Measurements from ENCODE around the gene MEOX1.

MEOX1 gene

GRCh38 chr17:43645765-43646481, 15.8 kb downstream of the MEOX1 start:
- H3K23ac ChIP-seq (ENCODE audit: low read length): peak overlapping the region; percentile 66
- no peak for DNase-seq

GRCh38 chr17:43645450-43645764, 16.3 kb downstream of the MEOX1 start:
- no peak overlapping the region for H3K4me3 ChIP-seq (ENCODE audit: low read length)

More at GRCh38 chr17:43645765-43646481, 15.8 kb downstream of the MEOX1 start:
- peak overlapping the region; percentile 78 for H3K56ac ChIP-seq (ENCODE audit: low read length)
- H3K79me1 ChIP-seq (ENCODE audit: low read length): no peaks in the 10 kb centered on the region
- no peak overlapping the region for H2BK15ac ChIP-seq (replicated peaks; ENCODE audit: low read depth)
- no peaks in the 10 kb centered on the region for H3K36me3 ChIP-seq (ENCODE audit: control insufficient read depth, insufficient read depth, low read length)
- peak overlapping the region; percentile 29 for H3K18ac ChIP-seq (ENCODE audit: low read length)
- H4K5ac ChIP-seq (ENCODE audit: low read length): no peak overlapping the region
- no peak overlapping the region for H3K27ac ChIP-seq (ENCODE audit: low read depth, low read length)
- peak overlapping the region; percentile 56 for H3K9ac ChIP-seq (ENCODE audit: low read length)
- no peak overlapping the region for H2AK5ac ChIP-seq (ENCODE audit: low read length)
- H3K79me2 ChIP-seq (ENCODE audit: control insufficient read depth, insufficient read depth, low read length): no peaks in the 10 kb centered on the region
- H3K27me3 ChIP-seq (ENCODE audit: insufficient read depth, low read length, poor library complexity): no peaks in the 10 kb centered on the region
- H3K4me3 ChIP-seq (ENCODE audit: low read length): peak overlapping the region; percentile 19
- H2BK5ac ChIP-seq (ENCODE audit: low read length): no peak overlapping the region
- peak overlapping the region; percentile 58 for H4K8ac ChIP-seq (ENCODE audit: low read depth, low read length)
- H3K4me1 ChIP-seq (ENCODE audit: control insufficient read depth, low read depth, low read length): peaks cover 2% of the 10 kb centered on the region
- no CpG with 5 or more reads among the region's 72 CpGs for WGBS (ENCODE audit: extremely low coverage, insufficient coverage, low lambda C conversion rate)
- H3K4me2 ChIP-seq (ENCODE audit: low read length): peak overlapping the region; percentile 50
- H3K4ac ChIP-seq (ENCODE audit: low read depth, low read length): no peak overlapping the region
- no peak overlapping the region for H2BK120ac ChIP-seq (ENCODE audit: low read depth, low read length)

GRCh38 chr17:43644081-43644480, 17.6 kb downstream of the MEOX1 start:
- Histone ChIP-seq H2BK120ac (ENCODE audit: low read depth, low read length) (no peak overlapping the region), H3K4me1 (ENCODE audit: control insufficient read depth, low read depth, low read length) (peaks cover 2% of the 10 kb centered on the region), H3K27ac (ENCODE audit: low read depth, low read length) (no peak overlapping the region), H3K79me1 (ENCODE audit: low read length) (no peaks in the 10 kb centered on the region), H4K5ac (ENCODE audit: low read length) (no peak overlapping the region), H3K79me2 (ENCODE audit: control insufficient read depth, insufficient read depth, low read length) (no peaks in the 10 kb centered on the region), H2BK15ac (replicated peaks; ENCODE audit: low read depth) (no peak overlapping the region), H3K56ac (ENCODE audit: low read length) (no peak overlapping the region), H3K23ac (ENCODE audit: low read length) (no peak overlapping the region), H3K4me3 (ENCODE audit: low read length) (no peak overlapping the region), H2AK5ac (ENCODE audit: low read length) (no peak overlapping the region), H3K18ac (ENCODE audit: low read length) (no peak overlapping the region), H3K27me3 (ENCODE audit: insufficient read depth, low read length, poor library complexity) (no peaks in the 10 kb centered on the region), H2BK5ac (ENCODE audit: low read length) (no peak overlapping the region), H3K9ac (ENCODE audit: low read length) (no peak overlapping the region), H3K4ac (ENCODE audit: low read depth, low read length) (no peak overlapping the region), H3K4me2 (ENCODE audit: low read length) (no peak overlapping the region), H3K36me3 (ENCODE audit: control insufficient read depth, insufficient read depth, low read length) (no peaks in the 10 kb centered on the region), H4K8ac (ENCODE audit: low read depth, low read length) (no peak overlapping the region)
- no peak for DNase-seq
- no CpG with 5 or more reads among the region's 4 CpGs for WGBS (ENCODE audit: extremely low coverage, insufficient coverage, low lambda C conversion rate)

More at GRCh38 chr17:43645450-43645764, 16.3 kb downstream of the MEOX1 start:
- Histone ChIP-seq H4K5ac (ENCODE audit: low read length) (no peak overlapping the region), H3K9ac (ENCODE audit: low read length) (no peak overlapping the region), H3K36me3 (ENCODE audit: control insufficient read depth, insufficient read depth, low read length) (no peaks in the 10 kb centered on the region), H4K8ac (ENCODE audit: low read depth, low read length) (no peak overlapping the region), H3K4ac (ENCODE audit: low read depth, low read length) (no peak overlapping the region), H3K23ac (ENCODE audit: low read length) (no peak overlapping the region), H3K4me2 (ENCODE audit: low read length) (no peak overlapping the region), H3K27me3 (ENCODE audit: insufficient read depth, low read length, poor library complexity) (no peaks in the 10 kb centered on the region), H2BK15ac (replicated peaks; ENCODE audit: low read depth) (no peak overlapping the region), H2AK5ac (ENCODE audit: low read length) (no peak overlapping the region), H3K79me1 (ENCODE audit: low read length) (no peaks in the 10 kb centered on the region), H3K56ac (ENCODE audit: low read length) (peak overlapping the region; percentile 78), H3K27ac (ENCODE audit: low read depth, low read length) (no peak overlapping the region), H3K79me2 (ENCODE audit: control insufficient read depth, insufficient read depth, low read length) (no peaks in the 10 kb centered on the region), H2BK120ac (ENCODE audit: low read depth, low read length) (no peak overlapping the region), H2BK5ac (ENCODE audit: low read length) (no peak overlapping the region), H3K4me1 (ENCODE audit: control insufficient read depth, low read depth, low read length) (peaks cover 2% of the 10 kb centered on the region), H3K18ac (ENCODE audit: low read length) (no peak overlapping the region)
- WGBS (ENCODE audit: extremely low coverage, insufficient coverage, low lambda C conversion rate): no CpG with 5 or more reads among the region's 16 CpGs
- DNase-seq: no peak

- Histone ChIP-seq H3K18ac (ENCODE audit: low read length) (no peak overlapping the region), H3K56ac (ENCODE audit: low read length) (no peak overlapping the region), H3K4ac (ENCODE audit: low read depth, low read length) (no peak overlapping the region), H3K27ac (ENCODE audit: low read depth, low read length) (no peak overlapping the region), H3K23ac (ENCODE audit: low read length) (no peak overlapping the region), H2BK5ac (ENCODE audit: low read length) (no peak overlapping the region), H3K9ac (ENCODE audit: low read length) (no peak overlapping the region), H3K36me3 (ENCODE audit: control insufficient read depth, insufficient read depth, low read length) (no peaks in the 10 kb centered on the region), H2AK5ac (ENCODE audit: low read length) (no peak overlapping the region), H2BK15ac (replicated peaks; ENCODE audit: low read depth) (no peak overlapping the region), H4K8ac (ENCODE audit: low read depth, low read length) (no peak overlapping the region), H3K4me2 (ENCODE audit: low read length) (no peak overlapping the region), H3K79me1 (ENCODE audit: low read length) (no peaks in the 10 kb centered on the region), H3K27me3 (ENCODE audit: insufficient read depth, low read length, poor library complexity) (no peaks in the 10 kb centered on the region), H3K79me2 (ENCODE audit: control insufficient read depth, insufficient read depth, low read length) (no peaks in the 10 kb centered on the region), H4K5ac (ENCODE audit: low read length) (no peak overlapping the region), H2BK120ac (ENCODE audit: low read depth, low read length) (no peak overlapping the region), H3K4me3 (ENCODE audit: low read length) (no peak overlapping the region), H3K4me1 (ENCODE audit: control insufficient read depth, low read depth, low read length) (no peaks in the 10 kb centered on the region)
- WGBS (ENCODE audit: extremely low coverage, insufficient coverage, low lambda C conversion rate): no CpG with 5 or more reads among the region's 7 CpGs
- no peak for DNase-seq
These were observed 20.3 kb downstream of the MEOX1 start for GRCh38 chr17:43641416-43641815.

- no peak overlapping the region for H2BK5ac ChIP-seq (ENCODE audit: low read length)
- H3K27me3 ChIP-seq (ENCODE audit: insufficient read depth, low read length, poor library complexity): no peaks in the 10 kb centered on the region
- H3K18ac ChIP-seq (ENCODE audit: low read length): no peak overlapping the region
- no peak overlapping the region for H3K27ac ChIP-seq (ENCODE audit: low read depth, low read length)
- no peaks in the 10 kb centered on the region for H3K4me1 ChIP-seq (ENCODE audit: control insufficient read depth, low read depth, low read length)
- no peak overlapping the region for H3K9ac ChIP-seq (ENCODE audit: low read length)
- no peak overlapping the region for H2BK120ac ChIP-seq (ENCODE audit: low read depth, low read length)
- H3K79me1 ChIP-seq (ENCODE audit: low read length): no peaks in the 10 kb centered on the region
- no peaks in the 10 kb centered on the region for H3K79me2 ChIP-seq (ENCODE audit: control insufficient read depth, insufficient read depth, low read length)
- H3K36me3 ChIP-seq (ENCODE audit: control insufficient read depth, insufficient read depth, low read length): no peaks in the 10 kb centered on the region
- no CpG with 5 or more reads among the region's 8 CpGs for WGBS (ENCODE audit: extremely low coverage, insufficient coverage, low lambda C conversion rate)
- H2AK5ac ChIP-seq (ENCODE audit: low read length): no peak overlapping the region
- no peak for DNase-seq
- no peak overlapping the region for H4K5ac ChIP-seq (ENCODE audit: low read length)
- no peak overlapping the region for H3K23ac ChIP-seq (ENCODE audit: low read length)
- H3K4ac ChIP-seq (ENCODE audit: low read depth, low read length): no peak overlapping the region
- no peak overlapping the region for H4K8ac ChIP-seq (ENCODE audit: low read depth, low read length)
- no peak overlapping the region for H3K4me3 ChIP-seq (ENCODE audit: low read length)
- no peak overlapping the region for H2BK15ac ChIP-seq (replicated peaks; ENCODE audit: low read depth)
- no peak overlapping the region for H3K56ac ChIP-seq (ENCODE audit: low read length)
- no peak overlapping the region for H3K4me2 ChIP-seq (ENCODE audit: low read length)
These were observed 21.1 kb downstream of the MEOX1 start for GRCh38 chr17:43640491-43641252.
